Activated effector memory CD4-positive, alpha-beta T cell treated with anti-CD3 and anti-CD28 coated beads, Interleukin-2, amount 50 U/mL, for 16 hours (primary cell): Measurements from ENCODE around the gene NR3C2.

Experiments used
- DNase-seq: peaks from one replicate; pipeline ENCODE4 v3.0.0-alpha.2; 2020

Gene NR3C2

DNA sequence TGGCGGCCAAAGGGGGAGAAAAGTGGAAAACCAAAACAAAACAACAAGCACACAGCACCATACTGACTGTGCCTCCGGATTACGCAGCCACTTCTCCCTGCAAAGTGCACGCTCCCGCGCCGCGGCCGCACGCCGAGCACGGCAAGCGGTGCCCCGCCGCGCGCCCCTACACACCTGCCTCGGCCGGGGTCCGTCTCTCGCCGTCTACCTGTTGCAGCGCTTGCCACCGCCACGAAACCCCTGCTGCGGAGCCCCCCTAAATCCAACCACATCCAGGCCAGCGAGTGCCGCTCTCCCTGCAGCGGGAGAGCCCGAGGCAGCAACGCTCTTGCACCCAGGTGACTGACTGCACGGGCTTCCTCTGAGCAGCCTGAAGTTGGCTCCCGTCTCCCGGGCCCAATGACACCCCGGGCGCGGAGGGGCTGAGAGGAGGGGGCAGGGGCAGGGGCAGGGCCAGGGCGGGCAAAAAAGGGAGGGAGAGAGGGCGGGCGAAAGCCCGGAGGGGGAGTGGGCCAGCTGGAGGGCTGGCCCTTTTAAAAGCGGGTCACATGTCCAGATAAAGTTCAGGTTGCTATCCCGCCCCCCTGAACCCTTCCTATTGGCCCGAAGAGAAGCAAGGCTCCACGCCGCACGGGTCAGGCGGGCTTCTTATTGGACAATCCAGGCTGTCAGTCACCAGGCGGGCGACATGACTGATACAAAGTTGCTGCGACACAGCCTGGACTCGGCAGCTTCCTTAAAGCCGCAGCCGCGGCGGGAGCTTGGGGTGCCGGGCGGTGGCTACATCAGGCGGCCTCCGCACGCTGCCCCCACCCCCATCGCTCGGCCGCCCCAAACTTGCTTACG lies at the start of gene NR3C2:
TSS of gene NR3C2 (minus strand) at position 429 of the 846 bp plus-strand sequence.
- peak; percentile 98 for DNase-seq

DNA sequence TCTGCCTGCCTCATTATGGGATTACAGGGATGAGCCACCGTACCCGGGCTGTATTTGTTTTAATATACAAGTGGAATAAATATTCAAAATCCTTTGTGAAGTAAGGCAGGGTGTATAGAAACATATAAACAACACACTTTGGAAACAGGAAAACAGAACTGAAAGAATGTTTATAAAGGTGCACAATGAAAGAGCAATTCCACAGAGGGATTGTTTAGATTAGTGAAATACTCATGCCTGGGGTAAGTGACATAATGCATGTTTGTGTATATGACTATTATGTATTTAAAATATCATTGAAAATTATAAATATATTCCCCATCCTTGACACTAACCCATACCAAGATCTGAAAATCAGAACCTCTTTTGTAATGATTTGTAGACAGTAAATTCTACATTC lies 45.0 kb upstream of the NR3C2 start:
- no peak for DNase-seq

DNA sequence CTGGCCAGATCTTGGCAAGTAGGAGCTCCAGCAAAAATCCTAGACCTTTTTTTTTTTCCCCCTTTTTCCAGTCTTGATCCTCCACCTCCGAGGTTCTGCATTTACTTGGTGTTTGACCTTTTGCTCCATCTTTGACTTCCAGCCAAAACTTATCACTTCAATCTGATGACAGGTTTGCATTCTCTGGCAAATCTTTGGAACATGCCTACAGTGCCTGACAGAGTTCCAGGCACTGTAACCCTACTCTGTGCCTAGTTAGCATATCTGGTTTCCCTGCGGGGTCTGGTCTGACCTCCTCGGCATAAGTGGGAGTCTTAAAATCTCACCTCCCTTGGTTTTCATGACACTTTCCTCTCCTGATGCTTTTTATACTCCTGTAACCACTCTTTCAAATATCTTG lies 39.4 kb upstream of the NR3C2 start:
- no peak for DNase-seq

DNA sequence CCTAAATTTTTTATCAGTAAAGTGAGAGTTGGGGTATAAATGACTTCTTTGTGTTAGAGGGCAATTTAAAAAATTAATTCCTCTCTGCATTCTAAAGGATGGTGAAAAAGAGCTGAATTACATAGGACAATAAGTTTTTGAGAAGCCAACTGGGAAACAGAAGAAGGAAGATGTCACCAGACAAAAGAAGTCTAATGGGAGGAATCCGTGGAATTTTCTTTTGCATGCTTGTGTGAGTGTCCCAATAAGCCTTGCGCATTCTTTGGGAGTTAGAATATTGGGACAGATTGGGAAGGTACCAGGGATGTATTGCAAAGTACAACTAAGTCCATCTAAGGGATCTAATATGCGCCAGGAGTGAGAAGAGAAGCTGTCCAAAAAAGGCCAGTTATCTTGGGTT lies 35.1 kb upstream of the NR3C2 start:
- DNase-seq = no peak

DNA sequence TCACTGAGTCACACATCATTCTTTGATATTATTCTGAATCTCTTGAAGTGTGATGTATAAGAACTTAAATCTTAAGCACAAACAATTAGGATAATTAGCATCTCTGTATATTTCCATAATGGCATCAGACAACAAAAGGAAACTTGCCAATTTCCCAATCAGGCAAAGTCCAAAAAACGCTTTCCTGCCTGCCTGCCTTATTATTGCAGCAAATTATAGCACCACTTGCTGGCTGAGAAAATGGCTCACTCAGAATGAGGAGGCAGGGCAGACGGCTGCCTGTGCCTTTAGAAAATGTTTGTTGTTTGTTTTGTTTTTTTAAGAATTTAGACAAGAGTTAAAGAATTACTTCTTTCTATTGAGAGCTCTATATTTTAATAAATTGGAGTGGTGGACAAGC lies 27.7 kb upstream of the NR3C2 start:
- DNase-seq = no peak

DNA sequence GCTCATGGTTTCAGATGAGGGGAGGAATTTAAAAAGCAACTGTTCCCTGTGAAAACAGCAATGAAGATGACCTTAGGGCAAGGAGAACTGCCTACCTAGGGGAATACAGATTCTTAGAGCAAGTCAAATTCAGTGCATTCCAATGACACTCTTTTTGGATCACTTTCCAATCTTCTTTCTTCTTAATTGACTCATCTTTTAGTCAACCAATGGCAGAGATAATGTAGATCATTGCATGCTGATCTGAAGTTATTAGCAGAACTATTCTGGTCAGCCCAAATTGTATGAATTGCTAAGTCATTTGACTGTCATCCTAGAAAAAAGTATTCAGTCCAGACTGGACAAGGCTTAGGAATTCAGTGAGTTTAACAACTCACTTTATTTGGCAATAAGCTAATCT lies 12.6 kb upstream of the NR3C2 start:
- DNase-seq = no peak

DNA sequence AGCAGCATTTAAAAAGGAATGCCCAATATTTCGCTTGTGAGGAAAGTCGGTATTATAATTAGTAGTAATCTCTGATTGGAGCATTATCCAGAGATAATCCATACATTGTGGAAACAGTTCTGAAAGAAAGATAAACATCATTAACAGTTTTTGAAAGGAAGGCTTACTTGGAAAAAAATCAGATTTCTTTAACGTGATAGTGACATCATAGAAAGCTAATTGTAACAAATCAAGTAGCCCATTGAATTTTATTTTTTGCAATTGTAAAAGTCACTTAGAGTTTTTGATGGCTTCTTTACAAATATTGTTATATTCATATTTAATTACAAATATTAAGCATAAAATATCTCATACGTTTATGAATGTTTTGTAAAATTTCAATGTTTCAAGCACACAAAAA lies 11.6 kb upstream of the NR3C2 start:
- no peak for DNase-seq

DNA sequence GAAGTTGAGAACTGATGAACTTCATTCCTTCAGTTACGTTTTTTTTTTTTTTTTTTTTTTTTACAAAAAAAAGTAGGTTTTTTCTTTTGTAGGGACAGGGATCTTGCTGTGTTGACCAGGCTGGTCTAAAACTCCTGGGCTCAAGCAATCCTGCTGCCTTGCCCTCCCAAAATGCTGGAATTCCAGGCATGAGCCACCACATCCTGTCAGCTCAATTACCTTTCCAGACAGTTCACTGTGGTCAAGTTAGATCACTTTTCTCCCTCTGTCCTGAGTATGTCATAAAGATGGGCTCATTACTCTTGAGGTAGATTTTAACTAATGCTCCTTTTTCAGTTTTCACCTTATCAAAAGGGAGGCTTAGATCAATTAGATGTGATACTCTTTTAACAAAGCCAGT lies 10.8 kb upstream of the NR3C2 start:
- no peak for DNase-seq

DNA sequence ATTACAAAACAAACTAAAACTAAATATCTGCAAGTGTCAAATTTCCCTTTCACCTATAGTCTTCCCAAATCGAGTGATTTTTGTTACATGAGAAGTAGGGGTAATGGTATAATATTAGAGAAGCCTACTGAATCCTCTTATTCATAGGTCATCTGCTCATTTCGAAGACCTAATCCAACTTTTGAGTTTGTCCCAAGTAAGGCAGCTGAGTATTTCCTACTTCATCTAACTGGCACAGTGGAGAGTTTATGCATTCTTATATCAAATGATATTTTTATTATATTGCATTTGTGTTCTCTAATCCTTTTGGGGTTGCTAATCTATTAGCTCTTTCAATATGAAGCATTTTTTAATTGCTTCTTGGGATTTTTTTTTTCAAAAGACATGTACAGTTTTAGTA lies 7.7 kb upstream of the NR3C2 start:
- DNase-seq = no peak

DNA sequence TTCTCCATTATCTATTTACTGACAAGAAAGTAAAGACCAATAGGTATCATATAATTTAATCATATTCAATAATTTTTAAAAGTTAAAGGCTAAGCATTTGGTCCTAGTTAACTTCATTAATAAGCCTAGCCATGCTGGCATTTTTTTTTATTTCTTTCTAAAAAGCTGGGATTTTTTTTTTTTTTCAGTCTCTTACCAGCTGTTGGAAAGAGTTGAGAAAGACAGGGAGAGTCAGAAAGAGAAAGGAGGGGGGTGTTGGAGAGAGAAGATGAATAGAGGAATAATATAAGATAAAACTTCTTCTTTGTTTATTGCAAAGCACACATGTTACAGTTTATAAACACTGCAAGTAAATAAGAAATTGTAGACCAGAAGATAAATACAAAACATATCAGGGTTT lies 5.9 kb upstream of the NR3C2 start:
- no peak for DNase-seq

DNA sequence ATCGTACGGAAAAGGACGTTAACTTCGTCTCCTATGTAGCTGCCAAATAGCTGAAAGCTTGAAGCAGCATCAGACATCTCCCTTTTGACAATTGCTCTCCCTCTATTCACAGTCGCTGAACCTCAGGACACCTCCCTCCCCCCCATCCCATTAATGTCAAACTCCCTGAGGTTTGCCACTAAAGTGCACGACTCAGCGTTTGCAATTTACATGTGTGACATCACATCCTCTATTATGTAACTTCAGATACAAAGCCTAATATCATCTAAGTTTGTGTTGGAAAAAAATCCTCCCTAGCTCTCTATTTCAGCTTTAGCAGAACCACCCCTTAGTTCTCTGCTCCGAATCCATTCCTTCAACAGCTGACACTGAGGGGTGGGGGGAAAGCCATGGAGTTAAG lies 5.5 kb upstream of the NR3C2 start:
- no peak for DNase-seq

DNA sequence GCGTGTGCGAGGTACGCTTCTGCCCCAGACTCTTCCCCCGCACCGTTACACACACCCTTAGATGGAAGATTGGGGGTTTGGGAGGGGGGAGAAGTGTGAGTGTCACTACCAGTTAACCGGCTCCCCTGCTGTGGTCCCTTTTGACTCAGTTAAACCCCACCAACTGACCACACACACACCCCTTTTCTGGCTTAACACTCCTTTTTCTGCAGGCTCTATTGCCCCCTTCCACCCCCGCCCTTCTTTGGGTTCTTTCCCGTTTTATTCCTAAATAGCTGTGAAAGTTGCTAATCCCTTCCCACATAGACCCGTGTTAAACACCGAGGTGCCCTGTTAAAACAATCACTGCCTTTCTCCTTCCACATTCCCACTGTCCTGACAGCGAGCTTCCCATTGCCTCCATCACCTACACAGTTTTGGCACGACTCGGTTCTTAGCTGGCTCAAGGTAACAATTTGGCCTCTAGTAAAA lies 3.7 kb upstream of the NR3C2 start:
- DNase-seq = no peak

DNA sequence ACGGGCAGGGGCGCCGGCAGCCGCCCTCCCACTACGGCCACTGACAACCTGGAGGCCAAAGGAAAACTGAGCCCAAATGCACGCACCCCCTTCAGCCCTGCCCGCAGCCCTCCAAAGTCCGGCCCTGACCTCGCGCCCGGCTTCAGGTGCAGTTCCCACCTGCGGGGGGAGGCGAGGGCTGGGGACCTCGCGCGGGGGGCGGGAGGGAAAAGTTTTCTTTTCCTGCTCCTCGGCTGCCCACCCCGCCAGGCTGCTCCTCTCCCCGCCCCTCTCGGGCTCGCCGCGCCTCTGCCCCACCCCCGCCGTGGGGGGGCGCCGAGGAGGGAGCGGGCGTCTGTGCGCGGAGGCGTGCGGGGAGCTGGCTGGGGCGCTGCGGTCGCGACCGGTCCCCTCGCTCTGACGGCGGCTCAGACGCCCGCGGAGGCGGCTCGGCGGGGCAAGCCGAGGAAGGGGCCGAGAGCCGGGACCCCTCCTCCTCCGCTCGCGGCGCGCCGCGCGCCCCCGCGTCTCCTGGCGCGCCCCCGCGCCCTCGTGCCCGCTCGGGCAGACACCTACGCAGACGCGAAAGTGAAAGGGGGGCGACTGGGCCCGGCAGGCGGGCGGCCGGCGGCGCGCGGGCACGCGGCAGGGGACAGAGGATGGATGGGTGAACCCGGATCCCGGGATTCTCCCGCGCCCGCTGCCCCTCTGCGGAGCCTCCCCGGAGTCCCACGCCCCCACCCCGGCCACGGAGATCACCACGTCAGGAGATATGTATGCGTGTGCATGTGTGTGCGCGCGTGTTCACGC lies 3.1 kb upstream of the NR3C2 start:
- peak; percentile 88 for DNase-seq

DNA sequence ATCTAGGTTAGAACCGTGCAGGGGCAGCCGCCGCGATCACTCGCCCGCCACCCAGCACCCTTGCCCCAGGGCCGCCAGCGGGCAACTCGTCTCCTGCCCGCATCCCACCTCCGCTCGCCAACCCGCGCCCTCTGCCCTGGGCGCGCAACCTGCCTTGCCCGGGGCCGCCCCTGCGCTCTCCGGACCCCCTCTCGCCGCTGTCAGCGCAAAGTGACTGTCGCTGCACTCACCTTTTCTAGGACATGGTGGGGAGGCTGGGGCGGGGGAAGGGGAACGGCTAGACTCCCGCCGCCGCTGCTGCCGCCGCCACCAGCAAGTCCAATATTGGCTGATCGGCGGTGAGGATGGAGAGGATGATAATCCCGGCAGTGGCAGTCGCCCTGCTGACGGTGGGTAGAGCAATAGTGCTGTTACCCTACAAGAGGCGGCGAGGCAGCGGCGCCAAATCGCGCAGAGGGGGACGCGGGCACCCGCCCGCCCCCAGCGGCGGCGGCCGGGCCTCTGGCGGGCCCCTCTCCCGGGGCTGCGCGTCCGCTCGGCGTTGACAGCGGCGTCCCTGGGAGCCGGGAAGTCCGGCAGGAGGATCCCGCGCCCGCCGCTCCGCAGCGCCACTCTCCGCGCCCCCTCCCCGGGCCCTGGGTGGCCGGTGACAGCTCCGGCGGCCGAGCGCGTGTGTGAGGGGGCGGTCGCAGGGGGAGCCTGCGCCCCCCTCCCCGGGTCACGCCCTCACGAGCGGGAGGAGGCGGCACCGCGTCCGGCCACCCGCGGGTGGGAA lies 2.3 kb upstream of the NR3C2 start:
- DNase-seq = peak; percentile 80

DNA sequence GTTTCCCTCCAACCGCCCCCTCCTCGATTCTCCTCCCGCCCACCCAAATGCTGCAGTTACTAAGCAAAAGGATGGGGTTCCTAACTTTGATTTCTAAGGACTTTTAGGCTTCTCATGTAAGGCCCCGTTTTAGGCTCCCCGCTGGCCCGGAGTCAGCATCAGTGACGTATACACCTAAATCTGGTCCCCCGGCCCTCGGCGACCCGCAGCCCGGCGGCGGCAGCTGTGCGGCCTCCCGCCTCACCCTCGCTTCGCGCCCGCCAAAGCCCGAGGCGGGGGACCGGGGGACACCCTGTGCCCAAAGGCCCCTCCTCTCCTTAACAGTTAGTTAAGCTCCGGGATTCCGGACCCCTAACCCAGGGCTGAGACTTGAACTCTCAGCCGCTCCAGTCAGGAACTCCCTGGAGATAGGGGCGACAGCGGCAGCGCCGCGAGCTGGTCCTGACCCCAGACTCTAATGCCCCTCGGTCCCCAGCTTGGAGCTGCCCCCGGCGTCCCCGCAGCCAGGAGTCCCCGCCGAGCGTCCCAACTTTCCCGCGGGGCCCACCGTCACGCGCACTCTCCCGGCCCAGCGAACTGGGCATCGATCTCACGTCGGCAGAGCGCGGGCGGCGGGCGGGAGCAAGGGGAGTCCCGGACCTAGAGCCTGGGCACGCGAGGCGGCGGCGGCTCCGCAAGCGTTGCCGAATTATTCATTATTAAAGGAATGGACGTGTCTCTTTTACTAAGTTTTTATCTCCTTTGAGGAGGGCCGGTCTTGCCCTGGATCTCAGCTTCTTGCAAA lies 1.5 kb upstream of the NR3C2 start:
- DNase-seq = peak; percentile 77

DNA sequence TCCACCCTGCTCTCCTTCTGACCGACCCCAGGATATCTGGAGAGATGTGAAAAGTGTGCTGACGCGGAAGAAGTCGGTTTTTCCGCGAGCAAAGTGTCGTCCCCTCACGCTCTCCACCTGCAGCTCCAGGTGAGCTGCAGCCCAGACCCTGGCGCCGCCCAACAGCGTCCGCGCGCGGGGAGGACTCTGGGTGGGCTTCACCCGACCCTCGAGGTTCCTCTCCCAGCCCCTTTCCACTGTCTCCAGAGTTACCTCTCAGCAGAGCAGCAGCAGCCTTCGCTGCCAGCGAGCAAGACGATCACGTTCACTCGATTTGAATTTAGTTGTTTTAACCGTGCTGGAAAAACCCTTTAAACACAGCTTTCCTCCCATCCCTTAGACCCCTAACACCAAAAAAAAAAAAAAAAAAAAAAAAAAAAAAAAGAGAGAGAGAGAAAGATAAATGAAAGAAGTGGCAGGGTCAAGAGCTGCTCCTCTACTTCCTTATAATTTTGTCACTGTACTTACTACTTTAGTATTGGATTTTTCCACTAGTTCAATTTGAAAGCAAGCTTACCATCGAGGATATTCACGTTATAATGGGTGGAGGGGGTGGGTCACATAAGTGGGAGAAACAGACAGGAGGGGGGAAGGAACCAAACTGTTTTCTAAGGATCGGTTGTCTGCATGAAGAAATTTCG lies 758 bp upstream of the NR3C2 start:
- DNase-seq = no peak

DNA sequence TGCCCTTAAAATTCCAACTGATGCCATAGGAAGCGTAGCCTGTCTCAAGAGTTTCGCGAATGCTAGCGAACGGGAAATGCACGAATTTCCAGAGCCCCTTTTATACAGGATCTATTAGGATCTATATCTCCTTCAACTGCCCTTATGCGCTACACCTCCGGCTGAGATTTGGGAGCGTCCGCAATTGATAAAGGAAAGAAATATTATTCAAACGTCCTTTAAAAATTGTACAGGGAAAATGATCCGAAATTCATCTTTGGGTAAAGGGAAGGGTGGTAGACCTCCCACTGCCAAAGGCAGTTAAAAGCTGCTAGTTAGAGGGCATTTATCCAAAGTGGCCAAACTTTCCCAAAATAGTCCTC lies 609 bp downstream of the NR3C2 start:
- no peak for DNase-seq

DNA sequence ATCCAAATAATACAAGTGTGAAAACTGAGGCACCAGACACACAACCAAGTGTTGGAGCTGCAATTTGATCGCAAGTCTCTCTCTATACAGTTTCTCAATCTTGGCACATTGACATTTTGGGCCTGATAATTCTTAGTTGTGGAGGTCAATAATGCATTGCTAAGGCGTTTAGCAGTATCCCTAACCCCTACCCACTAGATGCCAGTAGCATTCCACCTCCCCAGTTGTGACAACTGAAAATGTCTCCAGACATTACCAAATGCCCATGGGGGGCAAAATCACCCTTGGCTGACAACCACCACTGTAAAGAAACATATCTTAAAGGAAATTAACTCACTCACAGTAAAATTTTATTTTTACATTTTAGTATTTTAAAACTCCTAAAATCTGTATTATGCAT lies 4.2 kb downstream of the NR3C2 start:
- no peak for DNase-seq

DNA sequence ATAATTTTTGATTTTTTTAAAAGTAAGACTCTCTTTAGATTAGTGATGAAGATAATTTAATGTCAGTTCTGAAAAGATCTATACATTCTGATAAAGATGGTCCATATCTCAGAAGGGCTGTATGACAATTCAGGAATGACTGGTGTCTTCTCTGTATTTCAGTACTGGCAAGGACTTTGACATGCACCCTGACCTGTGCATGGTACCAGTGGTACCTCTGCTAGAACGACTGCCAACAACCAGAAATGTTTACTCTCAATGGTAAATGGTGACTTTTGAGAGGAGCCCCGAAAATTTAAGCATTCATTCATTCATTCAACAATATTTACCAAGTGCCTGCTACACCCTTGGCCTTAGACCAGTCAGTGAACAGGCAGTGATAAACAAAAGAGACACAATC lies 4.8 kb downstream of the NR3C2 start:
- DNase-seq = no peak

DNA sequence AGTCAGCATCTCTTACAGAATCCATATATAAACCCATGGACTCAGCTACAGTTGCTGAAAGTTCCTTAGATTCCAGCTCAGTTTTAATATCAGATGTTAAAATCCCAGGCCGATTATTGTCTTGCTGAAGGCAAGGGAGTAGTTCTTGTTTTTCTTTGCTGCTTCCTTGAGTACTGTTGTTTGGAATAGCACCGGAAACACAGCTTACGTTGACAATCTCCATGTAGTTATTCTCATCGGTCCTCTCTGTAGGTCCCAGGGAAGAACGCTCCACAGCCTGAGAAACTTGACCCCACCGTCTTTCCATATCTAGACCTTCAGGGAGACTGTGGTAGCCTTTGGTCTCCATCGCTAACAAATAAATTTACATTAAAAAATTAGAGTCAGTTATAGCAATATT lies 5.7 kb downstream of the NR3C2 start:
- no peak for DNase-seq

DNA sequence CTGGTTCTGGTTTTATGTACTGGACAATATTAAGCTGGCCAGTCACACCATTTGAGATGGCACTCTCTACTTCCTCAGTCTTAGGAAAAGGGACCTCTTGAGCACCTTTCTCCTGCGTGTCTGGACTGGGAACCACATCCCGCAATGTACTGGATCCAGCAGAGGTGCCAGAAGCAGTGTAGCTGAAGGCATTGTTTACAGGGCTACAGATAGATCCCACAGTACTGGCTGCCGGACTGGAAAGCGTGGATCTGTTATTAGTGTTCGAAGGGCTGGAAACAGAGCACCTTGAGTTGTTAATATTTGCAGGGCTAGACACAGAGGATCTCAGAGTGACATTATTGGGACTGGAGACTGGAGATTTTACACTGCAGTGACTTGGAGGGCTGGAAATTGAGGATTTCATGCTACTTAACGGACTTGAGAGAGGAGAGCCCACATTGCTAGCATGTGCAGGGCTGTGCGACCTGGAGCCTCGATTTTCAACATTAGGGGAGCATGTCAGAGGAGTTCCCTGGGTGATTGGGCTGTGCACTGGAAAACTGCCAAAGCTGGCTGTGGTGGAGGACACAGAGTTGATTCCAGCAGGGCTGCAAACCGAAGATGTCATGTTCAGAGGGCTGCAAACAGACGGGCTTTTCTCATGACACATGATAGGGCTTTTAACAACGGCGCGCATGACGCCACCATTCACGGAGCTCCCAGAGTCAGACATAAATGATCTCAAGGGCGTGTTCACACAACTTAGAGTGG lies 6.4 kb downstream of the NR3C2 start:
- DNase-seq = no peak
